Kidney capillary endothelial cell (primary cell): ENCODE measurements around the gene HPCA.
A peak's percentile ranks its signal among the peaks of the same experiment; 100 is the strongest.

Experiments used
- DNase-seq: peaks from one replicate; pipeline ENCODE4 v3.0.0-alpha.2; 2018; ENCODE audit warnings: low spot score

HPCA gene

DNA sequence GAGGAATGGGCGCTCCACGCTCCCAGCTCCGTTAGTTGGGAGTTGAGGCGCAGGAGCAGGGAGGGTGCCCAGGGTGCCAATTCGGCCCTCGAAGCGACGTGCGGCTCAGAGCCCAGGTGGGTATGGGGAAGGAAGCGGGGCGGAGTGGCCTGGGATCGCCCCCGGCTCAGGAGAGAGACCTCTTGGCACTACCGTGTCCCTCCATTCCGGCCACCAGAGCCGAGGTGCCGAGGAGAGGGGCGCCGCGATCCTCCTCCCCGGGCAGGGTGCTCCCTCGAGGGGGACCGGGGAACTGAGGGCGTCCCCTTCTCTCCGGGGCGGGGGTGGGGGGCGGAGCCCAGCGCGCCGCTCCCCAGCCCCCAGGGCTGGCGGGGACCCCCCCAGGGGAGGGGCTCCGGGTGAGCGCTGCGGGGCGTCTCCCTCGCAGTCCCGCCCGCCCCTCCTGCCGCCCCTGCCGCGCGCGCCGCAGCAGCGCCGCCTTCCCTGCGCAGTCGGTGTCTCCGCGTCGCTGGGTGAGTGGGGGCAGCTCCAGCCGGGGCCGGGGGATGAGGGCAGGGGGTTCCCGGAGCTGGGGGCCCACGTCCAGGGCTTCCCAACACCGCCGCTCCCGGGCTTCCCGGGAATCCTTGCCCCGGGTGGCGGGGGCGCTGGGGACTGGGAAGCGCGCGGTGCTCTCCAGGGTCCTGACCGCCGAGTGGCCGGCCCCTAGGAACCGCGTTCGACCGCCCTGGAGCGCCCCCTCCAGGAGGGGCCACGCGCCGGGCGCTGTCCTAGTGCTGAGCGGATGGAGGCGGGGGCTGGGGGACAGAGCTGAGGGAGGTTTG lies at the start of gene HPCA:
Gene HPCA, plus strand, starts transcription at position 488 of the 824 bp plus-strand sequence. CDS start 2,408 bp downstream, outside the sequence.
- peak; percentile 60 for DNase-seq

DNA sequence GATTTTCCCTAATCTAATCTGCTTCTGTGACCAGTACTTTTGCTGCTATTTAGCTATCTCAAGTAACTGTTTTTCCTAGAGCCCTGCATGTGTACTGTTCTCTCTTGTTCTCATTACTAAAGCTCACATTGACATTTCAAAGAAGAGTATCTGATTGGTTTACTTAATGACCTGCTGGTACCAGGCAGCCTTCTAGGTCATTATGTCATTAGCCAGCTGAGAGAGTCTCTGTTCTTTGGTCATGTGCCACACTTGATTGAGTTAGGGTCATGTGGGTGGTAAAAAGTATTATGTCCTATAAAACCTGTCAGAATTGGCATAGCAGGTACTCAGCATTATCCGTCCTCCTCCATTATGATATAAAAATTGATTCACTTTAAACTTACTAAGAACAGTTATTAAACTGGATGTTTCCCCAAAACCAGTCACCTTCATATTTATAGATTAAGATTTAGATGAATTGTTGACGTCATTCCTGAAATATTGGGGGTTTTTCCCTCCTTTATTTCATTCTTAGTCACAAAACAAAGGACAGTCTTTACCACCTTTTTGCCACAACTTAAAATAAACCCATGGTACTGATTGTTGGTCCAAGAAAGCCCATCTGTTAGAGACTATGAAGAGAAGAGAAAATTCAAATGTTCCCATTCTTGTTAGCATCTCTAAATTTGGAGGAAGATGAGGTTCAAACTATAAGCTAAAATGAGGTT lies 37.8 kb upstream of the HPCA start:
- no peak for DNase-seq

DNA sequence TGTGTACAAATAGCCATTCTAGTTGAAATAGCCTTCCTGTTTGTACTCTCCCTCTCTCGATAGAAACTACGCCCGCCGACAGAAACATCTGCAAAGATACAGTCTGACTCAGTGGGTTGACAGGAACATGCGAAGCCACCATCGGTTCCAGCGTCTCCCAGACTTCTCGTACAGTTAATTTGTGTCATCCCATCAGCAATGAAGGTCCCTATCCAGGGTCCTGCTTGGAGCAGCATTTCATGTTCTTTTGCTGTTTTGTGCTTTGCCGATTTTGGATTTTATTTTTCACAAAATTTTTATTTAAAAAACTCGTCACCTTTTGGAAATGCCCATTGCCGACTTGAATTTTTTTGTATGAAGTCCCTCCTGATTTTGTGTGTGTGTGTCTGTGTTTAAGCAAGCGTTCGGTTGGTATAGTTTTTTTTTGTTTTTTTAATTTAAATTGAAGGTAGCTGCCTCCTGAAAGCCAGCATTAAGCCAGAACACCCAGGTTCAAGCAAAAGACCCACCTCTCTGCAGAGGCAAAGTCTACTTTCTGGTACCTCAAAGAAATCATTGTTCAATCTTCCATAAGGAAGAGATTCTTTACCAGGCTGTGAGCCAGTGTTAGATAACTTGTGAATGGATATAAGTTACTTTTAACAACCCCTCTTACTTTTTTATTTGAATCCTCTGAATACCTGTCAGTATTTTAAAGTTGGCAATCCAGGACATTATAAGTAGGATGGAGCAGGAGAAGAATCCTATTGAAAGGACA lies 30.3 kb upstream of the HPCA start:
- DNase-seq = no peak

DNA sequence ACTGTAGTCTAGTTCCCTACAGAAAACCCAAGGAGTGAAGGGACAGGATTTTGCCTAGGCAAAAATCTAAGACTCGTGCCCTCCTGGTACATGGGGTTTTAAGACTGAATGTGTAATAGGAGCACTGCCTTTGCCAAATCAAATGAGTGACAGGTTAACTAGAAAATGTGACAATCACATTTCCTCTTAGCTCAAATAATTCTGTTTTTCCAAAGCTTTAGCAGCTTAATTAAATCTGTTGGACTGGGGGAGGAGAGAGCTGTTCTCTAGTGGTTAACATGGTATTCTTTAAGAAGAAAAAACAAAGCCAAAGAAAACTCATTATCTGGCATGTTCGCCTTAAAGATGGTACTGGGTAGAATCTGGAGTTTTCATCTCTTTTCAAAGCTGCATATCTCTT lies 28.2 kb upstream of the HPCA start:
- DNase-seq = no peak

DNA sequence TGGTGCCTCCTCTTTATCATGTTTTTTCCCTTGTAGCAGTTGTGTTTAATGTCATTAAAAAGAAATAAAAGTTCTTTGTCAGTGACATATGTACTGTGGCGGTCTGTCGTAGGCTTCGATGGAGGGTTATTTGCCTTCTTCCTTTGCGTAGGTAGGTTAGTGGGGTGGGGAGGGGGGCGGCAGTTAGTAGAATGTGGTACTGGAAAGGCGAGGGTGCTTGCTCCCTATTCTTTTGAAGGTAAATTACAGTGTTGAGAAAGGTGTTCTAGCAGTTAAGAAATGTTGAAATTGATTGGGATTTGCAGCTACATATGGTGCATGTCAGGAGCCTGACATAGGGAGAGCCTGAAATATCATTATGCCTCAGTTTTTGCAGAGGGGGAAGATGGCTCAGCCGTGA lies 27.5 kb upstream of the HPCA start:
- no peak for DNase-seq

DNA sequence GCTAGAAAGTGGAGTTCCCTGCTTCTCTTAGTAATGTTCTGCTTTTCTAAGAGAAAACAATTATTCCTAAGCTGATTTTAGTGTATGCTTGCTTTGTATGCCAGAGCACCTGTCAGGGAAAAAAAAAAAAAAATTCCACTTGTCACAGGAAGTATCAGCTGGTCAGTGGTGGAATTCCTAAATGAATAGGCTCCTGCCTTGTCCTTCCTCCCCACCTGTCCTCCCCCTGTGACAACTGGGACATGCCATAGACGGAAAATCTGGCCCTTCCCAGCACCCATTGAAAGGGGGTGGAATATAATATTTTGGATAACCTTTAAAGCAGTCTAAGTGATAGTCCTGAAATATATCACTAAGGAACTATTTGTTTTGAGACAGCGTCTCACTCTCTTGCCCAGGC lies 26.4 kb upstream of the HPCA start:
- DNase-seq = no peak

DNA sequence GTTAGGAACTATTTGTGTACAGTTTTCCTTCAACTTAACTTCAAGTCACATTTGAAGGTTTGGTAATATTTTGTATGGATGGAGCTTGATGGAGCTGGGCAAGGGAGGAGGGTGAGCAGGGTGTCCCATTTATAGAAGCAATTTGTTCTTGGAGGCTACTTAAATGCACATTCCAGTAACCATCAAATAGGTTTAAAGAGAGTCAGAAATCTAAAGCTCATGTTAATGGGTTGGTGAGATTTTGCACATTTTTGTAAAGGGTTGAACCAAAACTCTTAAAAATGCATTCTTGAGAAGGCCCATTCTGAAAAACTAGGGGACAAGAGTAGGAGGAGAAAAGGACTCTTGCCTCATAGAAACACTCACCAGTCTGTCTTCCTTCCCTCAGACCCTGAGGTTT lies 25.7 kb upstream of the HPCA start:
- no peak for DNase-seq

DNA sequence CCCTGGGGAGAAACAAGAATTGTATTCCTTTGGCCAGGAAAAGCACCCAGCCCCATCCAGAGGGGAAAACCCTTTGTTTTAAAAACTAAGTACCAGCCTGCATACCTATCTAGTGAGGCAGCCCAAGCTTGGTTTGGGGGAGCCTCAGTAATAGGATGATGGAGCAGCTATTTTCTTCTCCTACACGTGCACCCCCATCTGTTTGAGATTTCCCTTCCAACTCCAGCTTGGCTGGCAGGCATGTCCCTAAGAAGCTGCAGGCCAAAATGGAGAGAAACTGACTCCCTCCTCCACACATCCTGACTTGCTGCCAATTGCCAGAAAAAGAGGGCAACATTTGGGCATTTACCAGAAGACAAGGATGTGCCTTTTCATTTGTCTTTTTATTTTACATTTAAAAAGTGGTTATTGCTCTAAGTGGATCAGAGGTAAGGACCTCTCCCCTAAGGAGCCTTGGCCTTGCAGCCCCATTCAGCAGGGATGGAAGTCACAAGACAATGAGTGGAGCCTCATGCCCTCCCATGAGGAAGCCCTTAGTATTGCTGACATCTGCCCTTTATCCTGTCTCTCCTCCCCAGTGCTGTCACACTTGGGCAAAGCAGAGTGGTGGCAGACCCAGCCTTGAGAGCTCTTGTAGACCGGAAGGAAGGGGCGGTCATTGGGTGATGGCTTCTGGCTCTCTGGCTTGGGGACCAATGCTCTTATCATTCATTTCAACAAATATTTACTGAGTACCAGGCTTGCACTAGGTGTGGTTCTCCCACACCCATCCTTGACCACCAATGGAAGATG lies 24.2 kb upstream of the HPCA start:
- DNase-seq = no peak

DNA sequence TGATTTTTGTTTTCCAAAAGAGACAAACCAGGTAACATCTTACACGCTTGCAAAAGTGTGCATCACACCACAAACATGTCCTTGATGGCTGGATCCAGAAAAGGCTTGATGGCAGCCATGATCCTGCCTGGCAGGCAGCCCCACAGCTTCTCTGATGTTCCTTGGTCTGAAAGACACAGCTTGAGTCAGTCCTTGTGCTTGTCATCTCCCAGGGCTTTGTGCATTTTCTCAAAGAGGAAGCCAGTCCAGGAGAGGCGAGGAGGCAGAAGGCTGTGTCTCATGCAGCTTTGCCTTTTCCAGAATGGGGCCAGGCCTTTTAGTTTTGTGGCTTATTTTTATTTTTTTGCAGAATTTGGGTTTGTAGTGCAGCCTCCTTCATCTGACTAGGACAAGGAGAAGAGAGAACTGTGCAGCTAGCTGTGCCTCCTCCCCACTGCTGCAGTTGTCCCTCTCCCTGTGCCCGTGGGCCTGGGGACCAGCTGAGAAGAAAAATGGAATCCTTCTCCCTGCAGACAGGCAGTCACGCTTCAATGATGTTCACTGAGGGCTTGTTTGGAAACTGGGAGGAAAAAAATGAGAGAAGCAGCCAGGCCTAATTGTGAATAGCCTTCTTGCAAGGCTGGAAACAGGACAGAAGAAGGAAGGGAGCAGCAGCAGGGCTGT lies 22.9 kb upstream of the HPCA start:
- no peak for DNase-seq

DNA sequence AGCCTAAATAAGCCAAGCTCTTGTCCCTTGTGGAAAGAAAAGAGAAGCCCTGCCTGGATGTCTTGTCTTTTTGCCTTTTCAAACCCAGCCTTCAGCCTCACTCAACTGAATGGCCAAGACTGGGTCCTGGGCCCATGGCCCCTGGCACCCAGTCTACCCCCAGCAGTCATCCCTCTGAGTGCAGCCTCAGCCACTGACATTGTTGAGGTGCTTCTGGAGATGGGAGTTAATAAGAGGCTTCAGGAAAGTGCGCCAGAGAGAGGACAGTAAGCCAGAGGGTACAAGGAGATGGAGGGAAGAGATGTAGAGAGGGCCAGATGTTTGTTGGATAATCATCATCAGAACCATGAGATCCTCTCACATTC lies 22.4 kb upstream of the HPCA start:
- DNase-seq = no peak

DNA sequence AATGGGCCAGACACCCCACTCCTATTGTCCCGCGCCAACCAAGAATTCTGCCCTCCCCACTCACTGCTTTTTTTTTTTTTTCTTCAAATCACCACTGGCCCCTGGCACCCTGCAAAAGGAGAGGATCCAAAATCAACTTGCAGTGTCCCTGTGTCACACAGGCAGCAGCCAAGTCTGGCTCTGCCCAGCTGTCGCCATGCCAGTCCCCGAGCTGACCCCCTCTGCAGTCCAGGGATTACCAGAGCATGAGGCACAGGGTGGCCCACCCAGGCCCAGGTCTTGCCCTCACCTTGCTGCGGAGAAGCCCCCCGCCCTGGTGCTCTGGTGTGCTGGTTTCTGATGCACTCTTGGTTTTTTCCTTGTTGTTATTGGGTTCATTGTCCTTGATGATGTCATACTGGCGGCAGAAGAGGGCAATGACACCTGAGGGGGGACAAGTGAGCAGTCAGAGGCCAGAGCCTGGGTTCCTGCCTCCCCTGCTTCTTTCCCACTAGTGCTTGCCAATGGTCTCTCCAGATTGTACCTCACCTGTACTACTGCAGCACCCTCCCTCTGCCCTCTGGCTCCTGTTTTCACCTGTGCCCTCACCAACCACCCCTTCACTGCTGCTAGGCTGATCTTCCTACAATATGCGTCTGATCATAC lies 21.8 kb upstream of the HPCA start:
- DNase-seq = no peak

DNA sequence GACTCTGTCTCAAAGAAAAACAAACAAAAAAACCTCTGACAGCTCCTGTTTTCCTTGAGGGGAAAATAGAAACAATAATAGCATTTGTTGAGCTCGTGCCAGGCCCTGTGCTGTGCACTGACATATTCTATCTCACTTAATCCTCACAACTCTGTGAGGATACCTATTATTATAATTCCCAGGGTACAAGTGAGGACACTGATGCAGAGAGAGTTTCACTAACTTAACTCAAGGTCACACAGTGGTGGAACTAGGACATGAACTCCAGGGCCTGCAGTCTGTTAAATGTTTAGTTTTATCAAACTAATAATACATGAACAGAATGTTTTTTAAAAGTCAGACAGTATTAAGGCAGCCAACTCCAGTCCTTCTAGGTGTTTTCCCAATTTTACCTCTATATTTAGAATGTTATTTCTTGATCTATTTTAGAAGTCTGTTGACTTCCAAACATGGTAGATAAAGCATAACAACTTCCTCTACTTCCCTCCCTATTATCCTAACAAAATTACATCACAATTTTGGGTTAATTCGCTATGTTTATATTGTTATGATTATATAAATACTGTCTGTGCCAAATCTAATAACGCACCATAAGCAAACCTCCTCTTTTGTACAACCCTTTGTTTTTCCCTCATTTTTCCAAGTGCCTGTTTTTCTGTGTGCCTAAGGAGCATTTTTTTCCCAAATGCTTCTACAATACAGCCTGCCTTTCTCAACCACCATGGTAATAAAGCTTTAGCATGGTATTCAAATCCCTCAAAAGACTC lies 20.5 kb upstream of the HPCA start:
- no peak for DNase-seq

DNA sequence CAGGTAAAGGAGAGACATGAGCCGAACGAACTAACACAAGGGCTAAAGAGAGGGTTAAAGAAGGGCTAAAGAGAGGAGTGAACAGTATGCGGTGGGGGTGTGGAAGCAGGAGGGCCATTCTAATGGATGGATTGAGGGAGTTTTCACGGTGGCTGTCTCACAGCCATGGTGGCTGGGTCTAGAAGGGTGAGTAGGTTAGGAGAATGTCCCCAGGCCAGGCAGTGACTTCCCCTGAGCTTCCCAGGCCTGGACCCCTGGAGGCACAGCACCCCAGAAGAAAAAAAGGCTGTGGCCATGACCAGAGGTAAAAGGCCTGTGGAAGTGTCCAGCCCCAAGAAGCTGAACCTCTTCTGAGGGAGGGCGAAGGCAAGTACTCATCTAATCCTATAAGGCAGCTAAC lies 19.1 kb upstream of the HPCA start:
- DNase-seq = no peak

DNA sequence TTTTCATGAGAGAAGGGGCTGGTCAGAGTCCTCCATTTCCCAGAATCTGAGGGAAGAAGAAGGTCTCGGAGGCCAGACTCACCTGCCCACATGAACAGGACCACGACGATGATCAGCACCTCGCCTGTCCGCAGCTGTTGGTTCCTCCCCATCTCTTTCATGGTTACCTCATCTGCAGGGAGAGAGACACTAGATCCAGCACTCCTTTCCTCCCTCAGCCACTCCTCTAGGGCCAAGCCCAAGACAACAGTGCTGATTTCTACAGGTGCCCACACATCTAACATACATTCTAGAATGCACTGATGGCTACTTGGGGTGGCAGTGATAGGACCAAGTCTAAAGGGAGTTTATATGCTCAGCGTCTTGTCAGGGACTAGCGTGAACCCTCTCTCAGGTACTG lies 18.6 kb upstream of the HPCA start:
- DNase-seq = no peak

DNA sequence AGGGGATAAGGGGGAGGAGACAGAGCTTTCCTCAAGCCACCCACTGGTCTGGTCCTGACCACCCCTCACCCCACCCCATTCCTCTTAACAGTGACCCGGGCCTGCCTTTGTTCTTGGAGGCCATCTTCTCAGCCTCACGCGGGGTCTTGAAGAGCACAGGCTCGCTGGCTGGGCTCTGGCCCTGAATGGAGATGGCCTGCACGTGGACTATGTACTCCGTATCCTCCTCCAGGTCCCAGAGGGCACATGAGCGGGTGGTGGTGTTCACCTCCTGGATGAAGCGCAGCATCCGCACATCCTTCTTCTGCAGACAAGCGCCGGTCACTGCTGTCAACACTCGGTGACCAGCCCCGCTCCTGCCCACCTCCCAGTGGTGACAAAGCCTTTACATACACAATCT lies 18.2 kb upstream of the HPCA start:
- no peak for DNase-seq

DNA sequence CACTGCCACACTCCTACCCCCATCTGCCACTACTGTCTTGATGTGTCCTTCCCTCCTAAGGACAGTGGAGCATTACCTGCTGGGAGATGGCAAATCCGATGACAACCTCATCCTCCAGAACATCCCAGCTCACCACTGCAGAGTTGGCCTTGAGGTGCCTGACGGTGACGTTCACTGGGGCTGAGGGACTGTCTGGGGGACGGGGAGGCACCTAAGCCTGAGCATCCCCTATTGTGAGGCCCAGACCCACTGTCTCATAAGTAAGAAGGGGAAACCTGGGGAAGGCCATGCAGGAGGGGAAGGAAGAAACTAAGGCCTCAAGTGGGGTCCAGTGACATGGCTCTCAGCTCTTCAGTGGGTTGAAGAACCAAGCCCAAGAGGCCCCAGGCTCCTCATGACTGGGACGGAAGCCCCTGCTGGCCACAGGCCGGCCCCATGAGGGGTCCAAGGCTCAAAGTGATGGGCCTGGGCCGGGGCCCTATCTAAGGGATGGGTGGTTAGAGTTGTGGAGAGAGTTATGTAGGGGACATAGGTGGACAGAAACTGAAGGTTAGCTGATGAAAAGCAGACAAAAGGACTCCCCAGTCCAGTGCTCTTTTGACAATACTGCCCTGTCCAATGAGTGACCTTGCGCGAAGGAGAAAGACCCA lies 17.4 kb upstream of the HPCA start:
- no peak for DNase-seq

DNA sequence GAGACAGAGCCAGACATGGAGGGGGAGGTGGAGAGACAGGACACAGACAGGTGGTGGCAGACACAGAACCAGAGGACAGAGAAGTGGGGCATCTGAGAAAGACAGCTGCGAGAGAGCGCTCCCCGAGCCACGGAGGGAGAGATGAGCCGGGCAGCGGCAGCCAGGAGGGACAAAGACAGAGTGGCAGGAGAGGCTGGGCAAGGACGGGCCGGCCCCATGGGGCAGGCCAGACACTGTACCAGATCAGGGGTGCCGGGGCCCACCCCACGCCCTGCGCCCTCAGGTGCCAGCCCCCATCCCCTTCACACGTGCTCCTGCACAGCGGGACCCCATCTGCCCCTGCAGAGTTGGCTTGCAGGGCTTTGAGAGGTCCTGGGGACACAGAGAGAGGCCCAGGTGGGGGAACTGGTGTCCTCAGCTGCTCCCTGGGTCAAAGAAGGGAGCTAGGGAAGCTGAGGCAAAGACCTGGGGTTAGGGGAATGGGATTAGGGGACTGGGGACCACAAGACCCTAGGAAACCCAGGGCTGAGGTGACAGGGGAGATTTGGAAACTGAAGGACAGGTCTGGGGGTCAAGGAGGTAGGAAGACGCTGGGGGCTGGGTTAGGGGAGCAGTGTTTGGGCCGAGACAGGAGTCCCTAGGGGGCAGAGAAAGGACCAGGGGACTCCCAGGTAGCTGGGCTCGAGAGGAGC lies 16.2 kb upstream of the HPCA start:
- DNase-seq = no peak

DNA sequence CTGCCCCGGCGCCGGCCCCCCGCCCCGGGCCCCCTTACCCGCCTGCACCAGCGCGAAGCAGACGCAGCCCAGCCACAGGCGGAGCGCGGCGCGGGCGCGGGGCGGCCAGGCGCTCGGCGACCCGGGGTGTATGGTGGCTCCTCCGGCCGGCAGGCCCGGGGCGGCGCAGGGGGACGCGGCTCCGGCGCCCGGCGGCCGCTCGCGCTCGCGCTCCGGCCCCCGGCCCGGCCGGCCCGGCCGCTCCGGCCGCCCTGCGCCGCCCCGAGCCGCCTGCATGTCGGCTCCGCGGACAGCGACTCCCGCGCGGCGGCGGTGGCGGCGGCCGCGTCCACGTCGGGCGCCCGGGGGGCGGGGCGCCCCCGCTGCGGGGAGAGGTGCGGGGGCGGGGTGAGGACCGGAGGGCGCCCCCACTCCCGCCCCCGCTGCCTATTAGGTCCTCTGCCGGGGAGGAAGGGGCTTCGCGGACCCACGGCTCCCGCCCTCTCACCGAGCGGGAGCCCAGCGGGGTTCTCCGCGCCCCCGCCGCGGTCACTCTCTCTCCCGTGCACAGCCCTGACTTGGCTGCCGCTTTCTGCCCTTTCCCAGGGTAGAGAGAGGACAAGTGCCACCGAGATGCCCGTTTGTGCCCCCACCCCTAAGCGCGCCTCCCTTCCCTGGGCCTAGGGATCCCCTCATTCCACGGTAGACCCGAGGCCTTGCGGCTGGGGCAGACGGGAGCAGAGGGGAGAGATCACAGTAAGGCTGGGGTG lies 15.5 kb upstream of the HPCA start, which contains the start of gene FNDC5:
Gene FNDC5, minus strand, starts transcription at position 298 of the 749 bp plus-strand sequence.
- no peak for DNase-seq
